Stimulated activated CD4-positive, alpha-beta T cell treated with anti-CD3 and anti-CD28 coated beads, Interleukin-15, amount 100 ng/mL, for 1 hour (primary cell): ENCODE data around the gene KCNIP1.

Experiments used
- DNase-seq, 2 donors: peaks; one replicate each; pipeline ENCODE4 v3.0.0-alpha.2; 2020; ENCODE audit warnings: low read depth in 1 of 2, low spot score in 1 of 2

KCNIP1 gene

GRCh38 chr5:170701334-170701733, 197.5 kb downstream of the KCNIP1 start:
- DNase-seq: no peak

- no peak for DNase-seq
These were observed 200.8 kb downstream of the KCNIP1 start for GRCh38 chr5:170704417-170705192.

GRCh38 chr5:170709640-170710039, 205.8 kb downstream of the KCNIP1 start:
- DNase-seq: no peak

- no peak for DNase-seq
These were observed 207.5 kb downstream of the KCNIP1 start for GRCh38 chr5:170711300-170711699.

GRCh38 chr5:170715141-170715540, 211.3 kb downstream of the KCNIP1 start:
- no peak for DNase-seq

- no peak for DNase-seq
These were observed 212.6 kb downstream of the KCNIP1 start for GRCh38 chr5:170716396-170716795.

GRCh38 chr5:170719551-170719950, 215.7 kb downstream of the KCNIP1 start:
- no peak for DNase-seq

- DNase-seq: no peak
These were observed 216.4 kb downstream of the KCNIP1 start for GRCh38 chr5:170720179-170720578.

GRCh38 chr5:170720984-170721383, 217.2 kb downstream of the KCNIP1 start:
- no peak for DNase-seq

GRCh38 chr5:170721681-170722080, 217.9 kb downstream of the KCNIP1 start:
- no peak for DNase-seq

- DNase-seq: no peak
These were observed 218.5 kb downstream of the KCNIP1 start for GRCh38 chr5:170722316-170722715.

GRCh38 chr5:170731052-170731451, 227.2 kb downstream of the KCNIP1 start:
- DNase-seq: no peak

- DNase-seq: no peak
These were observed 228.9 kb downstream of the KCNIP1 start for GRCh38 chr5:170732685-170733084.

- no peak for DNase-seq
These were observed 233.1 kb downstream of the KCNIP1 start for GRCh38 chr5:170736966-170737365.

- DNase-seq: no peak
These were observed 233.8 kb downstream of the KCNIP1 start for GRCh38 chr5:170737591-170737990.

GRCh38 chr5:170738840-170739239, 235.0 kb downstream of the KCNIP1 start:
- DNase-seq: no peak

- DNase-seq: no peak
These were observed 235.6 kb downstream of the KCNIP1 start for GRCh38 chr5:170739446-170739845.

GRCh38 chr5:170740551-170741205, 236.9 kb downstream of the KCNIP1 start:
- DNase-seq: no peak

- DNase-seq: no peak
These were observed 238.0 kb downstream of the KCNIP1 start for GRCh38 chr5:170741801-170742200.

GRCh38 chr5:170743876-170744212, 240.0 kb downstream of the KCNIP1 start:
- DNase-seq: no peak

GRCh38 chr5:170745481-170746071, 241.8 kb downstream of the KCNIP1 start:
- DNase-seq: no peak
